ENCODE measurements around the gene GLOD4. TPM values are rescaled to one million over a fixed set of nuclear protein-coding genes. Genes with fewer than 3 reads are reported as not detected.

GLOD4 gene
- total RNA-seq, 2 experiments from 2014 or later = 48.4 to 79.7 TPM

- Histone ChIP-seq H4K20me1 (ENCODE audit: insufficient read depth, low read length) (no peaks in the 10 kb centered on the region), H3K9me3 (ENCODE audit: low read length) (no peaks in the 10 kb centered on the region), H3K79me2 (ENCODE audit: insufficient read depth, low read depth, low read length) (no peaks in the 10 kb centered on the region), H3K4me3 (ENCODE audit: low read depth, low read length, poor library complexity, severe bottlenecking) (no peak overlapping the region), H3K9me2 (ENCODE audit: insufficient read depth, low read length) (no peaks in the 10 kb centered on the region), H3K27ac (ENCODE audit: low read depth, low read length, poor library complexity, severe bottlenecking) (no peak overlapping the region), H3K4me1 (ENCODE audit: insufficient read depth, low read length, poor library complexity, severe bottlenecking) (no peaks in the 10 kb centered on the region), H2AFZ (ENCODE audit: low read length) (no peak overlapping the region), H3K4me2 (ENCODE audit: low read length) (no peak overlapping the region), H3K36me3 (ENCODE audit: insufficient read depth, low read length) (no peaks in the 10 kb centered on the region)
- POLR2A ChIA-PET = interaction anchor here (0.7 kb wide), 1 partner anchor 84 kb away, joined by 4 read pairs; no protein-coding TSS in a partner anchor
- no peak for TF ChIP-seq CTCF (conservative IDR thresholded peaks at IDR 0.05; ENCODE audit: low read length)
- BruUV-seq (replicated peaks) = no TSS peak
- intact Hi-C loops (cut with micrococcal nuclease; ENCODE audit: unreplicated experiment) = no loop called here
- CTCF ChIA-PET (ENCODE audit: unreplicated experiment) = no interaction called here
- DNase-seq (ENCODE audit: low spot score) = no peak
Observed at GRCh38 chr17:807523-808294, 25.6 kb upstream of the GLOD4 start.

- H3K4me3 ChIP-seq (ENCODE audit: low read depth, low read length, poor library complexity, severe bottlenecking) = no peak overlapping the region
- H3K79me2 ChIP-seq (ENCODE audit: insufficient read depth, low read depth, low read length) = no peaks in the 10 kb centered on the region
- no peaks in the 10 kb centered on the region for H3K9me3 ChIP-seq (ENCODE audit: low read length)
- H2AFZ ChIP-seq (ENCODE audit: low read length) = no peak overlapping the region
- no peaks in the 10 kb centered on the region for H3K4me1 ChIP-seq (ENCODE audit: insufficient read depth, low read length, poor library complexity, severe bottlenecking)
- ChIA-PET CTCF (ENCODE audit: unreplicated experiment) (no interaction called here), POLR2A (no interaction called here)
- H4K20me1 ChIP-seq (ENCODE audit: insufficient read depth, low read length) = no peaks in the 10 kb centered on the region
- no peaks in the 10 kb centered on the region for H3K36me3 ChIP-seq (ENCODE audit: insufficient read depth, low read length)
- no peaks in the 10 kb centered on the region for H3K9me2 ChIP-seq (ENCODE audit: insufficient read depth, low read length)
- no peak for TF ChIP-seq EZH2phosphoT487 (IDR thresholded peaks at IDR 0.05; ENCODE audit: borderline replicate concordance, low read depth, low read length)
- TF ChIP-seq CTCF (conservative IDR thresholded peaks at IDR 0.05; ENCODE audit: low read length) = no peak
- intact Hi-C loops (cut with micrococcal nuclease; ENCODE audit: unreplicated experiment) = no loop called here
- DNase-seq (ENCODE audit: low spot score) = no peak
- BruUV-seq (replicated peaks) = no TSS peak
- no peak overlapping the region for H3K4me2 ChIP-seq (ENCODE audit: low read length)
- H3K27ac ChIP-seq (ENCODE audit: low read depth, low read length, poor library complexity, severe bottlenecking) = no peak overlapping the region
Observed at GRCh38 chr17:806781-807522, 24.9 kb upstream of the GLOD4 start.

- intact Hi-C loops (cut with micrococcal nuclease; ENCODE audit: unreplicated experiment) = no loop called here
Observed at GRCh38 chr17:806346-806745, 24.3 kb upstream of the GLOD4 start.

More at GRCh38 chr17:806346-806745, 24.3 kb upstream of the GLOD4 start:
- Histone ChIP-seq H3K4me2 (ENCODE audit: low read length) (no peak overlapping the region), H3K4me3 (ENCODE audit: low read depth, low read length, poor library complexity, severe bottlenecking) (no peak overlapping the region), H3K4me1 (ENCODE audit: insufficient read depth, low read length, poor library complexity, severe bottlenecking) (no peaks in the 10 kb centered on the region), H3K36me3 (ENCODE audit: insufficient read depth, low read length) (no peaks in the 10 kb centered on the region), H4K20me1 (ENCODE audit: insufficient read depth, low read length) (no peaks in the 10 kb centered on the region), H3K27ac (ENCODE audit: low read depth, low read length, poor library complexity, severe bottlenecking) (no peak overlapping the region), H3K79me2 (ENCODE audit: insufficient read depth, low read depth, low read length) (no peaks in the 10 kb centered on the region), H3K9me2 (ENCODE audit: insufficient read depth, low read length) (no peaks in the 10 kb centered on the region), H3K9me3 (ENCODE audit: low read length) (no peaks in the 10 kb centered on the region), H2AFZ (ENCODE audit: low read length) (no peak overlapping the region)
- BruUV-seq (replicated peaks) = no TSS peak
- CTCF ChIA-PET (ENCODE audit: unreplicated experiment) = no interaction called here
- DNase-seq (ENCODE audit: low spot score) = no peak
- no peak for TF ChIP-seq CTCF (conservative IDR thresholded peaks at IDR 0.05; ENCODE audit: low read length)
- TF ChIP-seq EZH2phosphoT487 (IDR thresholded peaks at IDR 0.05; ENCODE audit: borderline replicate concordance, low read depth, low read length) = no peak
- POLR2A ChIA-PET = no interaction called here
